Thoracic aorta (tissue), 2 donors: ENCODE results near the gene SIAE. TPM values are rescaled to one million over a fixed set of nuclear protein-coding genes. Genes with fewer than 3 reads are reported as not detected.

Source experiments
- ATAC-seq: fragments of 150-250 bp; one replicate; pipeline ENCODE4 v1.8.0; 2017; ENCODE audit warnings: low read depth; ENCODE audit not compliant: insufficient number of reproducible peaks, low FRiP score
- DNase-seq: peaks from one replicate; pipeline ENCODE4 v3.0.0-alpha.2; 2020; ENCODE audit warnings: low spot score
- H3K27ac ChIP-seq, 2 donors: fragments of 200-600 bp; sonication (generic); 1 replicate in 1 of 2; 2 replicates in 1 of 2; pipeline ENCODE4 v1.5.1; 2016; ENCODE audit warnings: mild to moderate bottlenecking in 2 of 2, moderate library complexity in 2 of 2
- H3K27me3 ChIP-seq: fragments of 200-600 bp; sonication (generic); replicated peaks from 2 replicates; pipeline ENCODE4 v1.6.0; 2016; ENCODE audit warnings: mild to moderate bottlenecking; ENCODE audit not compliant: insufficient read depth
- H3K36me3 ChIP-seq: fragments of 200-600 bp; sonication (generic); one replicate; pipeline ENCODE4 v1.5.1; 2016
- H3K4me1 ChIP-seq, 2 donors: fragments of 200-600 bp; sonication (generic); 1 replicate in 1 of 2; 2 replicates in 1 of 2; pipeline versions ENCODE4 v1.5.1 to v1.6.0; 2016; ENCODE audit warnings: low read depth in 2 of 2, mild to moderate bottlenecking in 1 of 2; ENCODE audit not compliant: control insufficient read depth in 1 of 2
- H3K4me3 ChIP-seq: fragments of 200-600 bp; sonication (generic); 2 replicates; pipeline ENCODE4 v1.5.1; 2016; ENCODE audit warnings: mild to moderate bottlenecking
- H3K9me3 ChIP-seq: fragments of 200-600 bp; sonication (generic); 2 replicates; pipeline ENCODE4 v1.5.1; 2016
- CTCF ChIP-seq: fragments of 200-600 bp; sonication (generic); IDR thresholded peaks from one replicate; pipeline ENCODE4 v1.5.1; 2019; ENCODE audit warnings: antibody characterized with exemption
- total RNA-seq, 2 donors: library from RNA; depleted of rRNA; stranded (reverse); fragments of >200 nt; gene quantifications; one replicate each; pipeline versions ENCODE4 v1.1.0 to v1.2.3, GENCODE V29; 2016

SIAE gene
- total RNA-seq, 2 donors from 2014 or later: 9.7 to 20.0 TPM

GRCh38 chr11:124670732-124671131, 2.8 kb downstream of the SIAE start:
- H3K27me3 ChIP-seq: no peaks in the 10 kb centered on the region
- H3K36me3 ChIP-seq: no peaks in the 10 kb centered on the region
- ATAC-seq: no peak
- no peak overlapping the region for H3K27ac ChIP-seq
- H3K4me1 ChIP-seq: peaks cover 4 to 22% of the 10 kb centered on the region in 2 donors
- H3K4me3 ChIP-seq: no peak overlapping the region
- DNase-seq: no peak
- no peak for TF ChIP-seq CTCF
- H3K9me3 ChIP-seq: no peaks in the 10 kb centered on the region

GRCh38 chr11:124669193-124669592, 4.3 kb downstream of the SIAE start:
- peak; percentile 82 for TF ChIP-seq CTCF
- Histone ChIP-seq H3K36me3 (no peaks in the 10 kb centered on the region), H3K27ac (no peak overlapping the region), H3K4me3 (no peak overlapping the region), H3K27me3 (no peaks in the 10 kb centered on the region), H3K4me1 (peaks cover 1 to 10% of the 10 kb centered on the region in 2 donors), H3K9me3 (no peaks in the 10 kb centered on the region)
- DNase-seq (no peak), ATAC-seq (no peak)

GRCh38 chr11:124667601-124668000, 5.9 kb downstream of the SIAE start:
- DNase-seq: no peak
- no peaks in the 10 kb centered on the region for H3K36me3 ChIP-seq

DNA sequence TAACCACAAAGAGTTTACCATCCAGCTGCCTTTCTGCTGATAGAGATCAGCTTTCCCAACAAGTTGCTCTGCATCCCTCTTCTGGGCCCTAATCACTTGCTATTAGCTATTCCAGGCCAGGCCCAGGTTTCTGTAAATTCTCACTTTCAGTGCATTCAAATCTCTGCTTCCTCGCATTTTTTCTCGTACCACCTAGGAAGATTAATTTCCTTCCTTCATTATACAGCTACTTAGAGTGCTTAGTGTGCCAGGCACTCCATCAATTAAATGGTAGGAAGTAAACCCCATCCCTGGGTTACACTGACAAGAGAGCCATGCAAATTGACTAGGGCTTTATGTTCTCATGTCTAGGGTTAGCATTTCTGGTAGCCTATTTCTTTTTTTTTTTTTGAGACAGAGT, 9.7 kb downstream of the SIAE start:
- Histone ChIP-seq H3K9me3 (no peaks in the 10 kb centered on the region), H3K4me3 (no peak overlapping the region), H3K27ac (no peak overlapping the region), H3K27me3 (no peaks in the 10 kb centered on the region), H3K36me3 (no peaks in the 10 kb centered on the region), H3K4me1 (no peaks in the 10 kb centered on the region)
- TF ChIP-seq CTCF: no peak
- ATAC-seq: no peak
- DNase-seq: no peak

More at GRCh38 chr11:124667601-124668000, 5.9 kb downstream of the SIAE start:
- Histone ChIP-seq H3K27ac (no peak overlapping the region), H3K27me3 (no peaks in the 10 kb centered on the region), H3K4me3 (no peak overlapping the region), H3K4me1 (peaks cover 0 to 3% of the 10 kb centered on the region in 2 donors), H3K9me3 (no peaks in the 10 kb centered on the region)
- no peak for TF ChIP-seq CTCF
- ATAC-seq: no peak

DNA sequence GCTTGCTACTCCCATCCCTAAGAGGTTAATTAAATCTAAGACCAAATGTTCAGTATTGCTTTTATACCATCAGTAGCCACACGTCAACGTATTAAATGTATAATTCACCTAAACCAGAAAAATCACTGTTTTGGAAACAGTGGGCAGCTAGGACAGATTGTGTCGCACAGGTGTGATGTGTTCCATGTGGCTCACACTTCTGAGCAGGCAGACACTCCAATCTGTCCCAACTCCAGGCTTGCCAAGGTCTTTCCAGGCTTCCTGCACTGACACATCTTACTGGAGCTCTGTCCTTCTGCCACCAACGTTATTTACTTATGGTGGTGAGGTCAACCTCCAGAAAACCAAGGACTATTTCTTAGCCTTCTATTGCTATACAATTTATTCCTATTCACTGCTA, 11.4 kb downstream of the SIAE start:
- no peak for ATAC-seq
- H3K9me3 ChIP-seq: no peaks in the 10 kb centered on the region
- no peak overlapping the region for H3K27ac ChIP-seq
- peaks cover 6% of the 10 kb centered on the region for H3K36me3 ChIP-seq
- H3K4me1 ChIP-seq: no peaks in the 10 kb centered on the region
- no peak for TF ChIP-seq CTCF
- DNase-seq: no peak
- H3K27me3 ChIP-seq: no peaks in the 10 kb centered on the region
- H3K4me3 ChIP-seq: no peak overlapping the region
